ENCODE measurements around the gene SURF2.
A peak's percentile ranks its signal among the peaks of the same experiment; 100 is the strongest.

Gene SURF2

DNA sequence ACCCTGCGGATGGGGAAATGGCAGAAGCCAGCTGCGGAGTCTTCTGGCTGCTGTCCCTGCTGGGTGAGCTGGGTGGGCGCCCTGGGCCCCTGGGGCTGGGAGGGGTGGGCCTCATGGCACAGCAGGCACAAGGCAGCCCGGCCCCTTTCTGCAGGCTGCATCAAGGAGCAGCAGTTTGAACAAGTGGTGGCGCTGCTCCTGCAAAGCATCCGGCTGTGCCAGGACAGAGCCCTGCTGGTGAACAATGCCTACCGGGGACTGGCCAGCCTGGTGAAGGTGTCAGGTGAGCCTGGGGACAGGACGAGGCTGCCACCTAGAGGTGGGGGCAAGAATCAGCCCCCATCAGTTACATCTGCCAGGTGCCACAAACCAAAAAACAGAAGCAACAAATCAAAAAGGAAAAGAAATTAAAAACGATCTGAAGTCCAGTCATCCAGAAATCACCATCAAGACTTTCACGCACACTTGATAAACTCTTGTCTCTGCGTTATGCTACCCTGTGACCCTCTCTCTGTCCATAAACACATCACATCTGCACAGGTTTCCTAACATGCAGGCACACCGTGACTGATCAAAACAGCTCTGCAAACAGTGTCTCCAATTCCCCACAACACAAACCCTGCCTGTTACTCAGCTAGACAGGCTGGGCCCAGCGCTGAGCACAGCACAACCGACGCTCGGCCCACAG, 47.6 kb downstream of the SURF2 start:
- no peak for DNase-seq (ENCODE audit: extremely low read depth, insufficient read length)
- H3K36me3 ChIP-seq (ENCODE audit: control insufficient read depth, insufficient read depth, low read length): peaks cover 28% of the 10 kb centered on the region
- H3K27me3 ChIP-seq (replicated peaks; ENCODE audit: control insufficient read depth, insufficient read depth, low read length): no peaks in the 10 kb centered on the region
- no peak overlapping the region for H3K4me3 ChIP-seq (replicated peaks; ENCODE audit: low read depth, low read length)
- TF ChIP-seq CTCF (IDR thresholded peaks at IDR 0.05; ENCODE audit: insufficient read depth, low read length, poor library complexity, severe bottlenecking): peak; percentile 69

GRCh38 chr9:133404454-133405002, 48.2 kb downstream of the SURF2 start:
- no peaks in the 10 kb centered on the region for H3K27me3 ChIP-seq (replicated peaks; ENCODE audit: control insufficient read depth, insufficient read depth, low read length)
- TF ChIP-seq CTCF (IDR thresholded peaks at IDR 0.05; ENCODE audit: insufficient read depth, low read length, poor library complexity, severe bottlenecking): no peak
- H3K36me3 ChIP-seq (ENCODE audit: control insufficient read depth, insufficient read depth, low read length): peaks cover 30% of the 10 kb centered on the region
- no peak for DNase-seq (ENCODE audit: extremely low read depth, insufficient read length)
- no peak overlapping the region for H3K4me3 ChIP-seq (replicated peaks; ENCODE audit: low read depth, low read length)

- no peak for DNase-seq (ENCODE audit: extremely low read depth, insufficient read length)
- no peak for TF ChIP-seq CTCF (IDR thresholded peaks at IDR 0.05; ENCODE audit: insufficient read depth, low read length, poor library complexity, severe bottlenecking)
- H3K4me3 ChIP-seq (replicated peaks; ENCODE audit: low read depth, low read length): no peak overlapping the region
- no peaks in the 10 kb centered on the region for H3K27me3 ChIP-seq (replicated peaks; ENCODE audit: control insufficient read depth, insufficient read depth, low read length)
- H3K36me3 ChIP-seq (ENCODE audit: control insufficient read depth, insufficient read depth, low read length): peaks cover 39% of the 10 kb centered on the region
Measured at GRCh38 chr9:133405508-133406438, 49.4 kb downstream of the SURF2 start.

DNA sequence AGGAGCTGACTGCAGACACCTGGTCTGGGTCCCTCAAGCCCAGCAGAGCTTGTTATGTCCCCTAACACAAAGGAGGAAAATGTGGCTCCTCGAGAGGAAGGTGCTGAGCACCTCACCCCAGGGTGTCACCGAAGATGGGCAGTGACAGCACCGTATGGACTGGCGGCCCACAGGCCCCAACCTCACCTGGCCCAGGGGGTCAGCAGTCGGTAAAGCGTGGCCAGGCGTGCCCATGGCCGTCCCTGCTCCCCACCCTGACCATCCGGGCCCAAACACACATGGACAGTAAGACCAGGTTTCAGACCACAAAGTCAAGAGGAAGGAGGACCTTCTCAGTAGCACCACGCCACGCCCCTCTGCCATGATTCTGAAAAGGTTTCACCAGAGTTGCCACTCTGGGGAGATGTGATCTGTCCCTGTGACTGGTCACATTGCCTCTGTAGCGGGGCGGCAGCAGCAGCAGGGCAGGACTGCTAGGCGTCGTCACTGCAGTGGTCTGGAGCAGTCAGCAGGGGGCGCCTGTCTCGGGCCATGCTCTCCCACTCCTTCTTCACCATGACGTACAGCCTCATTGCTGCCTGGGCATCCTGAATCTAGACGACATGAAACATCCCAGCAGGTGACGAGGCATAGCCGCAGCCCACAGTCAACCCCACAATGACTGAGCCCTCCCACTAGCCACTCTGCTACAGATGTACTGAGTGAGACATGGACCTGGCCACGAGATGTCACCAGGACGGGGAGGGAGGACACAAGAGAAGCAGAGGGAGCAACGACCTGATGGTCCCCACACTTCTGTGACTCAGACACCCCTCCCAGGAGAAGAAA, 50.3 kb downstream of the SURF2 start:
- H3K36me3 ChIP-seq (ENCODE audit: control insufficient read depth, insufficient read depth, low read length): peaks cover 43% of the 10 kb centered on the region
- peak; percentile 73 for DNase-seq (ENCODE audit: extremely low read depth, insufficient read length)
- H3K4me3 ChIP-seq (replicated peaks; ENCODE audit: low read depth, low read length): no peak overlapping the region
- no peaks in the 10 kb centered on the region for H3K27me3 ChIP-seq (replicated peaks; ENCODE audit: control insufficient read depth, insufficient read depth, low read length)
- TF ChIP-seq CTCF (IDR thresholded peaks at IDR 0.05; ENCODE audit: insufficient read depth, low read length, poor library complexity, severe bottlenecking): peak; percentile 95

- Histone ChIP-seq H3K27me3 (replicated peaks; ENCODE audit: control insufficient read depth, insufficient read depth, low read length) (no peaks in the 10 kb centered on the region), H3K4me3 (replicated peaks; ENCODE audit: low read depth, low read length) (no peak overlapping the region), H3K36me3 (ENCODE audit: control insufficient read depth, insufficient read depth, low read length) (peaks cover 46% of the 10 kb centered on the region)
- no peak for DNase-seq (ENCODE audit: extremely low read depth, insufficient read length)
- no peak for TF ChIP-seq CTCF (IDR thresholded peaks at IDR 0.05; ENCODE audit: insufficient read depth, low read length, poor library complexity, severe bottlenecking)
Measured at GRCh38 chr9:133408042-133408441, 51.7 kb downstream of the SURF2 start.

Measured in GM06990 (cell line).